ENCODE data around the gene SLC22A13.

- TF ChIP-seq RAD21 (conservative IDR thresholded peaks at IDR 0.05) (no peak), EZH2 (IDR thresholded peaks at IDR 0.05; ENCODE audit: borderline replicate concordance, insufficient read depth, low read length, poor library complexity, severe bottlenecking) (no peak), CTCF (IDR thresholded peaks at IDR 0.05; ENCODE audit: poor library complexity, severe bottlenecking) (no peak), TAF1 (IDR thresholded peaks at IDR 0.05; ENCODE audit: low read depth) (no peak), SMC3 (conservative IDR thresholded peaks at IDR 0.05; ENCODE audit: poor library complexity) (no peak), EP300 (conservative IDR thresholded peaks at IDR 0.05; ENCODE audit: poor library complexity, severe bottlenecking) (no peak), MXI1 (conservative IDR thresholded peaks at IDR 0.05; ENCODE audit: poor library complexity, severe bottlenecking) (no peak), POLR2AphosphoS5 (IDR thresholded peaks at IDR 0.05) (peak; percentile 11)
- TF ChIP-seq, protein P1, sequence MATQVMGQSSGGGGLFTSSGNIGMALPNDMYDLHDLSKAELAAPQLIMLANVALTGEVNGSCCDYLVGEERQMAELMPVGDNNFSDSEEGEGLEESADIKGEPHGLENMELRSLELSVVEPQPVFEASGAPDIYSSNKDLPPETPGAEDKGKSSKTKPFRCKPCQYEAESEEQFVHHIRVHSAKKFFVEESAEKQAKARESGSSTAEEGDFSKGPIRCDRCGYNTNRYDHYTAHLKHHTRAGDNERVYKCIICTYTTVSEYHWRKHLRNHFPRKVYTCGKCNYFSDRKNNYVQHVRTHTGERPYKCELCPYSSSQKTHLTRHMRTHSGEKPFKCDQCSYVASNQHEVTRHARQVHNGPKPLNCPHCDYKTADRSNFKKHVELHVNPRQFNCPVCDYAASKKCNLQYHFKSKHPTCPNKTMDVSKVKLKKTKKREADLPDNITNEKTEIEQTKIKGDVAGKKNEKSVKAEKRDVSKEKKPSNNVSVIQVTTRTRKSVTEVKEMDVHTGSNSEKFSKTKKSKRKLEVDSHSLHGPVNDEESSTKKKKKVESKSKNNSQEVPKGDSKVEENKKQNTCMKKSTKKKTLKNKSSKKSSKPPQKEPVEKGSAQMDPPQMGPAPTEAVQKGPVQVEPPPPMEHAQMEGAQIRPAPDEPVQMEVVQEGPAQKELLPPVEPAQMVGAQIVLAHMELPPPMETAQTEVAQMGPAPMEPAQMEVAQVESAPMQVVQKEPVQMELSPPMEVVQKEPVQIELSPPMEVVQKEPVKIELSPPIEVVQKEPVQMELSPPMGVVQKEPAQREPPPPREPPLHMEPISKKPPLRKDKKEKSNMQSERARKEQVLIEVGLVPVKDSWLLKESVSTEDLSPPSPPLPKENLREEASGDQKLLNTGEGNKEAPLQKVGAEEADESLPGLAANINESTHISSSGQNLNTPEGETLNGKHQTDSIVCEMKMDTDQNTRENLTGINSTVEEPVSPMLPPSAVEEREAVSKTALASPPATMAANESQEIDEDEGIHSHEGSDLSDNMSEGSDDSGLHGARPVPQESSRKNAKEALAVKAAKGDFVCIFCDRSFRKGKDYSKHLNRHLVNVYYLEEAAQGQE (IDR thresholded peaks at IDR 0.05; ENCODE audit: borderline replicate concordance) = no peak
These were observed 18.1 kb upstream of the SLC22A13 start for GRCh38 chr3:38247366-38248035.

Measured in neural cell (in vitro differentiated cells).